Esophagus squamous epithelium (tissue), 5 donors: ENCODE measurements around the gene SPACA6. TPM values are rescaled to one million over a fixed set of nuclear protein-coding genes. Genes with fewer than 3 reads are reported as not detected.
"Not testable (repeated sequence)": the region's sequence is repeated elsewhere in the genome, so short reads cannot be mapped to it uniquely, and the experiment has no call there.

Experiments used
- DNase-seq: peaks from one replicate; lab custom pipeline; 2025; lab: John Stamatoyannopoulos, UW
- H3K27ac ChIP-seq, 4 donors: fragments of 200-600 bp; sonication (generic); one replicate each; pipeline ENCODE4 v1.5.1; 2016 to 2019; ENCODE audit warnings: mild to moderate bottlenecking in 1 of 4
- H3K27me3 ChIP-seq, 4 donors: fragments of 200-600 bp; sonication (generic); 1 replicate in 3 of 4; 2 replicates in 1 of 4; pipeline versions ENCODE4 v1.5.1 to v1.6.0; 2017 to 2021; ENCODE audit warnings: antibody characterized with exemption in 1 of 4
- H3K36me3 ChIP-seq, 3 donors: fragments of 200-600 bp; sonication (generic); one replicate each; pipeline ENCODE4 v1.5.1; 2016 to 2019
- H3K4me1 ChIP-seq, 3 donors: fragments of 200-600 bp; sonication (generic); one replicate each; pipeline ENCODE4 v1.5.1; 2017 to 2019
- H3K4me3 ChIP-seq, 4 donors: fragments of 200-600 bp; sonication (generic); 1 replicate in 3 of 4; 2 replicates in 1 of 4; pipeline ENCODE4 v1.5.1; 2016 to 2019; ENCODE audit warnings: mild to moderate bottlenecking in 2 of 4, moderate library complexity in 1 of 4
- H3K9me3 ChIP-seq, 3 donors: fragments of 200-600 bp; sonication (generic); one replicate each; pipeline ENCODE4 v1.5.1; 2016 to 2019
- CTCF ChIP-seq, 6 experiments: fragments of 450-650 bp in 4 of 6; fragments of 200-600 bp in 2 of 6; sonication (generic) in 2 of 6; IDR thresholded peaks; one replicate each; pipeline ENCODE4 v1.5.1; 2016 to 2019; ENCODE audit warnings: antibody characterized with exemption in 6 of 6, mild to moderate bottlenecking in 4 of 6, moderate library complexity in 4 of 6
- POLR2A ChIP-seq, 4 donors: fragments of 450-650 bp; IDR thresholded peaks; one replicate each; pipeline ENCODE4 v1.6.1; 2017; ENCODE audit warnings: antibody characterized with exemption in 4 of 4, mild to moderate bottlenecking in 4 of 4, moderate library complexity in 3 of 4
- WGBS, 2 donors: methylation state at CpG; one replicate each; pipeline ENCODE4 v1.1.5; 2018; 5-methylcytosine and 5-hydroxymethylcytosine counted together
- intact Hi-C: fragments of 100-400 bp; cut with DNase I; formaldehyde crosslinking; loops from one replicate; pipeline ENCODE4 v1.15.0; 2022
- total RNA-seq, 4 donors: library from RNA; depleted of rRNA; stranded (reverse); fragments of >200 nt; gene quantifications; one replicate each; pipeline ENCODE4 v1.1.0, GENCODE V29; 2016
- donor health status: DM: yes; HTN: yes; CAD: no.

The SPACA6 gene, protein sequence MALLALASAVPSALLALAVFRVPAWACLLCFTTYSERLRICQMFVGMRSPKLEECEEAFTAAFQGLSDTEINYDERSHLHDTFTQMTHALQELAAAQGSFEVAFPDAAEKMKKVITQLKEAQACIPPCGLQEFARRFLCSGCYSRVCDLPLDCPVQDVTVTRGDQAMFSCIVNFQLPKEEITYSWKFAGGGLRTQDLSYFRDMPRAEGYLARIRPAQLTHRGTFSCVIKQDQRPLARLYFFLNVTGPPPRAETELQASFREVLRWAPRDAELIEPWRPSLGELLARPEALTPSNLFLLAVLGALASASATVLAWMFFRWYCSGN
- total RNA-seq: 1 to 10 TPM; 2.8 to 7.9 (median 4.8) TPM

DNA sequence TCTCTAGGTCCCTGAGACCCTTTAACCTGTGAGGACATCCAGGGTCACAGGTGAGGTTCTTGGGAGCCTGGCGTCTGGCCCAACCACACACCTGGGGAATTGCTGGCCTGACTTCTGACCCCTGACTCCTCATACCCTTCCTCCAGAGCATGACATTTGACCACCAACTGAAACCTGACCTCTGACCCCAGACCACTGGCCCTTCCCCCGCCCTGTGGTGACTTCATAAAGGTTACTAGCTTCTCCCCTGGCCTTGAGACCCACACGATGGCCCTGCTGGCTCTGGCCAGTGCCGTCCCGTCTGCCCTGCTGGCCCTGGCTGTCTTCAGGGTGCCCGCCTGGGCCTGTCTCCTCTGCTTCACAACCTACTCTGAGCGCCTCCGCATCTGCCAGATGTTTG lies at the start of gene SPACA6:
Gene SPACA6 (plus strand): TSS at position 71 of the 400 bp plus-strand sequence. CDS start 197 bp downstream, at position 268.
- H3K9me3 ChIP-seq: no peaks in the 10 kb centered on the region
- peak within 1 kb of the TSS in 3 of 4 donors; percentile 60 to 79 (median 78) for H3K4me3 ChIP-seq
- H3K4me1 ChIP-seq: peaks cover 14 to 64% (median 28%) of the 10 kb centered on the region in 3 donors
- peak within 1 kb of the TSS in 3 of 4 donors; percentile 5 to 89 (median 29) for H3K27ac ChIP-seq
- DNase-seq: no peak
- peaks cover 0 to 50% (median 6%) of the 10 kb centered on the region in 3 donors for H3K36me3 ChIP-seq
- 64 to 100% methylated on average over 1 of the region's 8 CpGs for WGBS, 2 donors
- TF ChIP-seq POLR2A (IDR thresholded peaks at IDR 0.05) (no peak), CTCF (IDR thresholded peaks at IDR 0.05) (no peak)
- intact Hi-C loops: no loop called here
- no peaks in the 10 kb centered on the region for H3K27me3 ChIP-seq

- Histone ChIP-seq H3K4me3 (peak overlapping the region in 1 of 4 donors; percentile 11), H3K36me3 (no peaks in the 10 kb centered on the region), H3K27ac (no peak overlapping the region), H3K9me3 (no peaks in the 10 kb centered on the region), H3K4me1 (no peaks in the 10 kb centered on the region), H3K27me3 (peaks cover 0 to 41% (median 0%) of the 10 kb centered on the region in 4 donors)
- intact Hi-C loops: no loop called here
- 48% methylated on average over 10 of the region's 11 CpGs; no CpG with 5 or more reads in 1 of the 2 donors for WGBS, 2 donors
- no peak for DNase-seq
- no peak for TF ChIP-seq POLR2A (IDR thresholded peaks at IDR 0.05)
- TF ChIP-seq CTCF (IDR thresholded peaks at IDR 0.05): no peak
Measured at GRCh38 chr19:51644636-51645271, 48.4 kb upstream of the SPACA6 start.

DNA sequence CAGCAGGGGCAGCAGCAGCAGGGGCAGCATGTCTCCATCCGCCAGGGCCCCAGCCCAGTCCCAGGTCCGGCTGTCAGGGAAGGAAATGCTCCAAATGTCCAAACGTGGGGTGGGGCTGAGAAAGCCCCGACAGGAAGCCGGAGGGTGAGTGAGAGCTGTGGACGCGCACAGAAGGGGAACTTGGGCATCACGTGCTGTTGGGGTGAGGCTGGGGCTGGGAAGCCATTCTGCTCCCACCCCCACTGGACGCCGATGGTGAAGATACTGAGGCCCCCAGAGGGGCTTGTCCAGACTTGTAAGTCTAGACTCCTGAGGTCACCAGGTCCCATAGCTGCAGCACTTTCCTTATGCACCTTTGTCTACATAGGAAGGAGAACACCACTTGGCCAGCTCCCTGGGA lies 46.4 kb upstream of the SPACA6 start, which contains the start of gene SIGLEC14:
Gene SIGLEC14 (minus strand): TSS at position 96 of the 400 bp plus-strand sequence. CDS start 66 bp downstream, at position 30.
- H3K4me1 ChIP-seq, DNase-seq, H3K9me3 ChIP-seq, H3K27ac ChIP-seq, intact Hi-C loops, H3K36me3 ChIP-seq: not testable (repeated sequence)
- WGBS, 2 donors: 0 to 17% methylated on average over 2 of the region's 10 CpGs
- Histone ChIP-seq H3K4me3 (peak within 1 kb of the TSS in 1 of 4 donors; percentile 11), H3K27me3 (peaks cover 0 to 38% (median 0%) of the 10 kb centered on the region in 4 donors)

DNA sequence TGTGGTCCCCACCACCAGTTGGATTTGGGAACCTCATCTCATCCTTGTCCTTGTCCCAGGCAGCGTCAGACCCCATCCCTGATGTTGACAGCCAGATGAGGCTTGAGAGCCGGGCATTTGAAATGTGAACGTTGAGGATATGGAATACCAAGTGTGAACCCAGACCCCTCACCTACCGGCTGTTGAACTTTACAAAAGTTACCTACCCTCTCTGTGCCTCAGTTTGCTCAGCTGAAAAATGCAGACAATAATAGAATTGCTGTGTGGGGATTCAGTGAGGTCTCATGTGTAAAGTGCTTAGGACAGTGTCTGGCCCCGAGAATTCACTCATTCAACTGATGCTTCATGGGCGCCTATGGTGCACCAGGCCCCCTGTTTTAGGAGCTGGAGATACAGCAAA lies 45.8 kb upstream of the SPACA6 start:
- H3K4me3 ChIP-seq: no peak overlapping the region
- no peak for DNase-seq
- intact Hi-C loops: no loop called here
- H3K27me3 ChIP-seq: peaks cover 0 to 41% (median 0%) of the 10 kb centered on the region in 4 donors
- no peaks in the 10 kb centered on the region for H3K4me1 ChIP-seq
- TF ChIP-seq POLR2A (IDR thresholded peaks at IDR 0.05) (no peak), CTCF (IDR thresholded peaks at IDR 0.05) (no peak)
- H3K9me3 ChIP-seq: no peaks in the 10 kb centered on the region
- 93 to 96% methylated on average over 3 of the region's 6 CpGs for WGBS, 2 donors
- H3K36me3 ChIP-seq: no peaks in the 10 kb centered on the region
- no peak overlapping the region for H3K27ac ChIP-seq

DNA sequence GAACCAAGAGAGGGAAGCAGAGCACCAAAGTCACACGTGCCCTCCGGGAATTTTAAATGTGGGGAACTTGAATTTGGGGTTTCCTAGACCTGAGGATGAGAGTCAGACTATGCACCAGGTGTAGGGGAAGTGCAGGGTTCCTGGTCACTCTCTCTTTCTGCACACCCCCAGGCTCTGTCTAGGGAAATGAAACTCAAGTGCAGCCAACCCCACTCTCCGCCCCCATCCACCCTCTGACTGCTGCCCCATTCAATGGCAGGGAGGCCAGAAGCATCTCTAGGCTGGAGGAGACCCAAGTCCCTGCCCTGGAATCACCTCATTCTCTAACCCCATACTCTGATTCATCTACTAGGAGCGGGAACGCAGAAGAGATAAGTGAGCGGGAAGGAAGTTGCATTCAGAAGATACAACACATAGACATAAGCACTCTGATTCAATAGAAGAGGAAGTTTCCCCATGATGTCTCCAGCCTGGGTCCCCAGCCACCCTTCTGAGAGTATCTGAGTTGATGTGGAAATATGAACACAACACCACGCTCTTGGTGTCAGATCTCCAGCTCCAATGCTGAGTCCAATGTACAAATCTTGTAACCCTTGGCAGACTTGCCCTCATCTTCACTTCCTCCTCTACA lies 41.8 kb upstream of the SPACA6 start:
- Histone ChIP-seq H3K27me3 (peaks cover 0 to 22% (median 0%) of the 10 kb centered on the region in 4 donors), H3K4me3 (no peak overlapping the region), H3K9me3 (no peaks in the 10 kb centered on the region), H3K36me3 (no peaks in the 10 kb centered on the region), H3K4me1 (no peaks in the 10 kb centered on the region), H3K27ac (no peak overlapping the region)
- intact Hi-C loops: no loop called here
- TF ChIP-seq POLR2A (IDR thresholded peaks at IDR 0.05): no peak
- TF ChIP-seq CTCF (IDR thresholded peaks at IDR 0.05): no peak
- WGBS, 2 donors: 67% methylated on average over 6 of the region's 7 CpGs
- no peak for DNase-seq
